Suprapubic skin (tissue), 4 donors: ENCODE results near the gene CNNM2. TPM values are rescaled to one million over a fixed set of nuclear protein-coding genes. Genes with fewer than 3 reads are reported as not detected.
"Not testable (repeated sequence)": the region's sequence is repeated elsewhere in the genome, so short reads cannot be mapped to it uniquely, and the experiment has no call there.

ENCODE experiments used
- DNase-seq, 2 donors: peaks; one replicate each; pipeline ENCODE4 v3.0.0-alpha.2; 2019; ENCODE audit warnings: low spot score in 2 of 2
- H3K27ac ChIP-seq: fragments of 200-600 bp; sonication (generic); one replicate; pipeline ENCODE4 v1.5.1; 2019
- H3K27me3 ChIP-seq: fragments of 200-600 bp; sonication (generic); one replicate; pipeline ENCODE4 v1.5.1; 2019
- H3K36me3 ChIP-seq: fragments of 200-600 bp; sonication (generic); one replicate; pipeline ENCODE4 v1.5.1; 2019
- H3K4me1 ChIP-seq: fragments of 200-600 bp; sonication (generic); one replicate; pipeline ENCODE4 v1.5.1; 2019
- H3K4me3 ChIP-seq: fragments of 200-600 bp; sonication (generic); one replicate; pipeline ENCODE4 v1.5.1; 2019; ENCODE audit warnings: mild to moderate bottlenecking
- H3K9me3 ChIP-seq: fragments of 200-600 bp; sonication (generic); one replicate; pipeline ENCODE4 v1.5.1; 2019
- EP300 ChIP-seq: sonication (generic); formaldehyde crosslinking; IDR thresholded peaks from one replicate; pipeline ENCODE4 v1.6.1; 2017; ENCODE audit warnings: antibody characterized with exemption
- POLR2A ChIP-seq, 2 donors: fragments of 450-650 bp; IDR thresholded peaks; one replicate each; pipeline ENCODE4 v1.6.1; 2017; ENCODE audit warnings: antibody characterized with exemption in 2 of 2, mild to moderate bottlenecking in 2 of 2, moderate library complexity in 2 of 2
- POLR2AphosphoS5 ChIP-seq, 3 donors: sonication (generic); formaldehyde crosslinking; IDR thresholded peaks; one replicate each; pipeline ENCODE4 v1.6.1; 2017; ENCODE audit warnings: antibody characterized with exemption in 3 of 3
- WGBS: methylation state at CpG from one replicate; pipeline ENCODE4 v1.1.5; 2018; 5-methylcytosine and 5-hydroxymethylcytosine counted together
- total RNA-seq, 4 donors: library from RNA; depleted of rRNA; stranded (reverse); fragments of >200 nt; gene quantifications; one replicate each; pipeline ENCODE4 v1.1.0, GENCODE V29; 2016
- TF ChIP-seq, protein P1 (sequence below), 2 donors: fragments of 200-600 bp in 1 of 2; fragments of 450-650 bp in 1 of 2; sonication (generic) in 1 of 2; IDR thresholded peaks; one replicate each; pipeline ENCODE4 v1.5.1; 2016 to 2019; ENCODE audit warnings: antibody characterized with exemption in 2 of 2, mild to moderate bottlenecking in 1 of 2, moderate library complexity in 1 of 2

The CNNM2 gene
- total RNA-seq, 4 donors from 2014 or later, result 8.7 to 16.9 (median 12.9) TPM

GRCh38 chr10:103124420-103125096 lies 206.5 kb downstream of the CNNM2 start:
- 95% methylated on average over 4 of the region's 4 CpGs for whole genome bisulfite sequencing

DNA sequence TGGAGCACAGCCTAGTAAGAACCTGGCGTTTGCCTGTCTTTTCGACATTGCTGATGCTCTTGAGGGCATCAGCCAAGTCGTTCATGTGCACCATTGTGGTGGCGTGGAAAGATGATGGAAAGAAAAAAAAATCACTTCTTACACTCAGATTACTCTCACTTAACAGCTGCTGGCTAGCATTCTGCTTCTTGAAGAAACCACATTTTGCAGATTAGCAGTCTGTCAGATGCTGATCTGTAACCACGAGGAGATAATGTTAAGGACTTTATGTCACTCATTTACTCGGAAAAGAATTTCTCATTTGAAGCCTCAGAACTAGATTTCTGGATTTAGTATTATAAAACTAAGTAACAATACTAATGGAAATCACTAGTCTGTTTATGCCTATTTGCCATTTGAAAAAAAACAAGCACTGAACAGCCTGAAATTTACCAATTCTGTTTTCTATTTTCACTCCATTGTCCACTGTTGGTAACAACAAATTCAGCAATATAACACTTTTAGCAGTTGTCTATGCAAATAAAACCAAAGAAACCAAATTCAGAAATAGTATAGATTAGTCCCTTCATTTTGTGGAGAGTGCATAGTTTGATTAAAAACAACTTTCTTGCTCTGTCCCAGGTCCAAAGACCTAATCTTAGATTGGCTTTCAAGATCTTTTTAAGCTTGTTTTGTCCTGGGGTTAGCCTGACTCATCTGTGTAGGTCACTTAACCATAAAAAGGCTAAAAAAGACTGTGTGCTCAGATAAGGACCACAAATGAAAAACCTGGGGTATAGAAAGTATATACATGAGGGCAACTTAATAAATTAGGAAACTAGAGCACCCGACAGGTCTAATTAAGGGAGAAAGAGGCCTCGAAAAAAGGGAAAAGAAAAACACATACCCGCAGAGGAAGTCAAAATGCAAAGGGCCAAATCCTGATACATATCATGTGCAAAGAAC lies 207.5 kb downstream of the CNNM2 start:
- H3K27ac ChIP-seq, result no peak overlapping the region
- 80% methylated on average over 9 of the region's 9 CpGs for WGBS
- TF ChIP-seq POLR2AphosphoS5 (IDR thresholded peaks at IDR 0.05) (no peak), EP300 (no peak), POLR2A (IDR thresholded peaks at IDR 0.05) (no peak)
- TF ChIP-seq, protein P1, sequence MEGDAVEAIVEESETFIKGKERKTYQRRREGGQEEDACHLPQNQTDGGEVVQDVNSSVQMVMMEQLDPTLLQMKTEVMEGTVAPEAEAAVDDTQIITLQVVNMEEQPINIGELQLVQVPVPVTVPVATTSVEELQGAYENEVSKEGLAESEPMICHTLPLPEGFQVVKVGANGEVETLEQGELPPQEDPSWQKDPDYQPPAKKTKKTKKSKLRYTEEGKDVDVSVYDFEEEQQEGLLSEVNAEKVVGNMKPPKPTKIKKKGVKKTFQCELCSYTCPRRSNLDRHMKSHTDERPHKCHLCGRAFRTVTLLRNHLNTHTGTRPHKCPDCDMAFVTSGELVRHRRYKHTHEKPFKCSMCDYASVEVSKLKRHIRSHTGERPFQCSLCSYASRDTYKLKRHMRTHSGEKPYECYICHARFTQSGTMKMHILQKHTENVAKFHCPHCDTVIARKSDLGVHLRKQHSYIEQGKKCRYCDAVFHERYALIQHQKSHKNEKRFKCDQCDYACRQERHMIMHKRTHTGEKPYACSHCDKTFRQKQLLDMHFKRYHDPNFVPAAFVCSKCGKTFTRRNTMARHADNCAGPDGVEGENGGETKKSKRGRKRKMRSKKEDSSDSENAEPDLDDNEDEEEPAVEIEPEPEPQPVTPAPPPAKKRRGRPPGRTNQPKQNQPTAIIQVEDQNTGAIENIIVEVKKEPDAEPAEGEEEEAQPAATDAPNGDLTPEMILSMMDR (IDR thresholded peaks at IDR 0.05), result no peak

More at GRCh38 chr10:103124420-103125096, 206.5 kb downstream of the CNNM2 start:
- TF ChIP-seq POLR2AphosphoS5 (IDR thresholded peaks at IDR 0.05) (no peak), POLR2A (IDR thresholded peaks at IDR 0.05) (no peak), EP300 (no peak)
- TF ChIP-seq, protein P1 (IDR thresholded peaks at IDR 0.05), result no peak
- no peak for DNase-seq
- Histone ChIP-seq H3K9me3 (no peaks in the 10 kb centered on the region), H3K4me3 (no peak overlapping the region), H3K27me3 (no peaks in the 10 kb centered on the region), H3K4me1 (peaks cover 18% of the 10 kb centered on the region), H3K27ac (no peak overlapping the region), H3K36me3 (peaks cover 4% of the 10 kb centered on the region)

DNA sequence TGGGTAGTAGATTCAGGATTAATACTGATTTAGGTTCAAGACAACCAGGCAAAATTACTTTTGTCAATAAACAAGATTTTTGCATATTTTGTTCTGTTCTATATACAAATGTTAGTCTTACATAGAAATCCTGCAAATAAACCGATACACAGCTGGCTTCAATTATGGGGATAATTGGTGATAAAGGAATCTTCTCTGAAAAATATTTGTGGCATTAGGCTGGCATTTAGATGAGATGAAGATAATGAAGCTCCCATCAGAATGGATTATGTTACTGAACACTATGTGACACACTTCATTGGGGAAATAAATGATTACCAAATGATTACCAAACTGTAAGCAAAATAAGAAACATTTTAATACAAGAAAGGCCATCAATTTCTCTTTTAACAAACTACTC lies 209.1 kb downstream of the CNNM2 start:
- TF ChIP-seq EP300 (no peak), POLR2AphosphoS5 (IDR thresholded peaks at IDR 0.05) (no peak)
- Histone ChIP-seq H3K4me3 (no peak overlapping the region), H3K4me1 (peaks cover 10% of the 10 kb centered on the region), H3K27me3 (no peaks in the 10 kb centered on the region), H3K27ac (no peak overlapping the region), H3K36me3 (peaks cover 8% of the 10 kb centered on the region), H3K9me3 (no peaks in the 10 kb centered on the region)
- DNase-seq, result no peak
- WGBS, result 81% methylated on average over 1 of the region's 1 CpG

More for the DNA sequence above, 207.5 kb downstream of the CNNM2 start:
- Histone ChIP-seq H3K4me3 (no peak overlapping the region), H3K9me3 (no peaks in the 10 kb centered on the region), H3K4me1 (peaks cover 18% of the 10 kb centered on the region), H3K36me3 (peaks cover 4% of the 10 kb centered on the region), H3K27me3 (no peaks in the 10 kb centered on the region)
- no peak for DNase-seq

DNA sequence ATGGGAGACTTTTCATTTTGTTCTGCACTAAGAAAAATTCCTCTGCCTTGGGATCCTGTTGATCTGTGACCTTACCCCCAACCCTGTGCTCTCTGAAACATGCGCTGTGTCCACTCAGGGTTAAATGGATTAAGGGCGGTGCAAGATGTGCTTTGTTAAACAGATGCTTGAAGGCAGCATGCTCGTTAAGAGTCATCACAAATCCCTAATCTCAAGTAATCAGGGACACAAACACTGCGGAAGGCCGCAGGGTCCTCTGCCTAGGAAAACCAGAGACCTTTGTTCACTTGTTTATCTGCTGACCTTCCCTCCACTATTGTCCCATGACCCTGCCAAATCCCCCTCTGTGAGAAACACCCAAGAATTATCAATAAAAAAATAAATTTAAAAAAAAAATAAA lies 212.1 kb downstream of the CNNM2 start:
- WGBS, result 70% methylated on average over 2 of the region's 5 CpGs
- H3K36me3 ChIP-seq, result peaks cover 27% of the 10 kb centered on the region
- not testable (repeated sequence) for H3K4me1 ChIP-seq, H3K4me3 ChIP-seq, DNase-seq, H3K9me3 ChIP-seq, H3K27ac ChIP-seq, H3K27me3 ChIP-seq

- no peaks in the 10 kb centered on the region for H3K27me3 ChIP-seq
- H3K36me3 ChIP-seq, result peaks cover 30% of the 10 kb centered on the region
- TF ChIP-seq POLR2A (IDR thresholded peaks at IDR 0.05), result no peak
- no peak for TF ChIP-seq POLR2AphosphoS5 (IDR thresholded peaks at IDR 0.05)
- WGBS, result 64% methylated on average over 1 of the region's 1 CpG
- no peak overlapping the region for H3K27ac ChIP-seq
- DNase-seq, result no peak
- no peak overlapping the region for H3K4me3 ChIP-seq
- H3K4me1 ChIP-seq, result no peaks in the 10 kb centered on the region
- H3K9me3 ChIP-seq, result no peaks in the 10 kb centered on the region
Measured at GRCh38 chr10:103130910-103131309, 212.8 kb downstream of the CNNM2 start.

- H3K36me3 ChIP-seq, result peaks cover 54% of the 10 kb centered on the region
- not testable (repeated sequence) for H3K4me1 ChIP-seq, DNase-seq, H3K27me3 ChIP-seq, H3K4me3 ChIP-seq, H3K27ac ChIP-seq, H3K9me3 ChIP-seq
- WGBS, result 75% methylated on average over 3 of the region's 3 CpGs
Measured at GRCh38 chr10:103135168-103135567, 217.1 kb downstream of the CNNM2 start.

GRCh38 chr10:103139803-103140202 lies 221.7 kb downstream of the CNNM2 start:
- Histone ChIP-seq H3K27ac (no peak overlapping the region), H3K36me3 (peaks cover 43% of the 10 kb centered on the region), H3K9me3 (no peaks in the 10 kb centered on the region), H3K27me3 (no peaks in the 10 kb centered on the region), H3K4me3 (no peak overlapping the region), H3K4me1 (peaks cover 3% of the 10 kb centered on the region)
- DNase-seq, result no peak
- WGBS, result 92% methylated on average over 3 of the region's 3 CpGs
- TF ChIP-seq POLR2AphosphoS5 (IDR thresholded peaks at IDR 0.05) (no peak), POLR2A (IDR thresholded peaks at IDR 0.05) (no peak), EP300 (no peak)
- TF ChIP-seq, protein P1 (IDR thresholded peaks at IDR 0.05), result no peak
